Loucy (cell line): ENCODE results near the gene C16orf74.
A peak's percentile ranks its signal among the peaks of the same experiment; 100 is the strongest.

ENCODE experiments used
- H2AFZ ChIP-seq: fragments of 200-600 bp; sonication (generic); 2 replicates; pipeline ENCODE4 v1.6.0; 2016; ENCODE audit warnings: antibody characterized with exemption, mild to moderate bottlenecking, low read length, moderate library complexity
- H3F3A ChIP-seq: fragments of 200-600 bp; 2 replicates; pipeline ENCODE4 v1.6.0; 2016; ENCODE audit warnings: antibody characterized with exemption, low read depth, mild to moderate bottlenecking
- H3K27me3 ChIP-seq: fragments of 200-600 bp; sonication (generic); 2 replicates; pipeline ENCODE4 v1.6.1; 2014; ENCODE audit warnings: low read length, mild to moderate bottlenecking; ENCODE audit not compliant: insufficient read depth, poor library complexity, severe bottlenecking
- H3K36me3 ChIP-seq: fragments of 200-600 bp; sonication (generic); 2 replicates; pipeline ENCODE4 v1.6.1; 2016; ENCODE audit warnings: low read length; ENCODE audit not compliant: insufficient read depth
- H3K4me1 ChIP-seq: fragments of 200-600 bp; sonication (generic); 2 replicates; pipeline ENCODE4 v1.5.1; 2014; ENCODE audit warnings: low read length, mild to moderate bottlenecking; ENCODE audit not compliant: insufficient read depth, poor library complexity, severe bottlenecking
- H3K4me2 ChIP-seq: fragments of 200-600 bp; sonication (generic); 2 replicates; pipeline ENCODE4 v1.6.0; 2014; ENCODE audit warnings: antibody characterized with exemption, low read length, low read depth, mild to moderate bottlenecking; ENCODE audit not compliant: poor library complexity, severe bottlenecking
- H3K4me3 ChIP-seq: fragments of 200-600 bp; sonication (generic); 2 replicates; pipeline ENCODE4 v1.5.1; 2014; ENCODE audit warnings: low read length, mild to moderate bottlenecking, mixed read lengths; ENCODE audit not compliant: poor library complexity, severe bottlenecking
- H3K79me2 ChIP-seq: fragments of 200-600 bp; sonication (generic); 2 replicates; pipeline ENCODE4 v1.6.1; 2014; ENCODE audit warnings: low read length; ENCODE audit not compliant: insufficient read depth
- H3K9ac ChIP-seq: fragments of 200-600 bp; sonication (generic); 2 replicates; pipeline ENCODE4 v1.6.0; 2014; ENCODE audit warnings: mild to moderate bottlenecking, low read depth, low read length, moderate library complexity; ENCODE audit not compliant: poor library complexity, severe bottlenecking
- H3K9me2 ChIP-seq: fragments of 200-600 bp; sonication (generic); replicated peaks from 2 replicates; pipeline ENCODE4 v1.6.1; 2016; ENCODE audit warnings: low read depth, low read length, mixed read lengths
- H3K9me3 ChIP-seq: fragments of 200-600 bp; sonication (generic); 2 replicates; pipeline ENCODE4 v1.6.1; 2014; ENCODE audit warnings: mild to moderate bottlenecking, antibody characterized with exemption, low read length, low read depth; ENCODE audit not compliant: insufficient read depth
- H4K20me1 ChIP-seq: fragments of 200-600 bp; sonication (generic); 2 replicates; pipeline ENCODE4 v1.6.0; 2014; ENCODE audit warnings: antibody characterized with exemption, low read length, mild to moderate bottlenecking; ENCODE audit not compliant: insufficient read depth, poor library complexity, severe bottlenecking
- EZH2phosphoT487 ChIP-seq: fragments of 200-600 bp; IDR thresholded peaks from 2 replicates; pipeline ENCODE4 v1.6.1; 2018; ENCODE audit warnings: antibody characterized with exemption, mild to moderate bottlenecking, moderate library complexity, borderline replicate concordance
- TF ChIP-seq, protein P1 (sequence below): fragments of 200-600 bp; sonication (generic); conservative IDR thresholded peaks from 2 replicates; pipeline ENCODE4 v1.5.1; 2014; ENCODE audit warnings: mild to moderate bottlenecking, antibody characterized with exemption, low read length

The C16orf74 gene

DNA sequence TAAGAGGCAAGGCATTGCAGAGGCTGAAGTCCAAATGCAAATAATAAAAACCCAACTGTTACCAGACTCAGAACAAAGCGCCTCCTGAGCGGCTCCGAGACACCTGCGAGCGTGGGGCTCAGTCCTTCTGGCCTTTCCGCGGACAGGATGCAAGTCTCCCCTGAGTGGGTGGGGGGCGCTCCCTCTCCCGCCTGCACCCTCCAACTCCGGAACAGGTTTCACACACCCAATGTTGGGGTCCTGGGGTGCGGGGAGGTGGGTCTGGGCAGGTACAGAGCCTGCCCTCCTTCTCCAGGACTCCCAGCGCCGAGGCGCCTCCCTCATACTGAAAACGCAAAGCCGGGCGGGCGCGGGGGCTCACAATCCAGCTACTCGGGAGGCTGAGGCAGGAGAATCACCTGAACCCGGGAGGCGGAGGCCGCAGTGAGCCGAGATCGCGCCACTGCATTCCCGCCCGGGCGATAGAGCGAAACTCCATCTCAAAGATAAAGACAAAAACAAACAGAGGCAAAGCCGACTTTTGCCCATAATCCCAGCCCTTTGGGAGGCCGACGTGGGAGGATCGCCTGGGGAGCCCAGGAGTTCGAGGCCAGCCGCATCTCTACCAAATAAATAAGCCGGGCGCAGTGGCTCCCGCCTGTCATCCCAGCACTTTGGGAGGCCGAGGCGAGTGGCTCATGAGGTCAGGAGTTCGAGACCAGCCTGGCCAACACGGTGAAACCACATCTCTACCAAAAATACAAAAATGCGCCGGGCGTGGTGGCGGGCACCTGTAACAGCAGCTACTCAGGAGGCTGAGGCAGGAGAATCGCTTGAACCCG is 63.0 kb downstream of the C16orf74 start:
- H3K4me3 ChIP-seq: peak overlapping the region; percentile 96
- peak overlapping the region; percentile 85 for H3K9ac ChIP-seq
- H3K79me2 ChIP-seq: peaks cover 54% of the 10 kb centered on the region
- no peaks in the 10 kb centered on the region for H3K9me2 ChIP-seq
- peak overlapping the region; percentile 87 for H3K4me2 ChIP-seq
- no peak overlapping the region; the same call in 1 of the 2 replicates for H2AFZ ChIP-seq
- TF ChIP-seq, protein P1, sequence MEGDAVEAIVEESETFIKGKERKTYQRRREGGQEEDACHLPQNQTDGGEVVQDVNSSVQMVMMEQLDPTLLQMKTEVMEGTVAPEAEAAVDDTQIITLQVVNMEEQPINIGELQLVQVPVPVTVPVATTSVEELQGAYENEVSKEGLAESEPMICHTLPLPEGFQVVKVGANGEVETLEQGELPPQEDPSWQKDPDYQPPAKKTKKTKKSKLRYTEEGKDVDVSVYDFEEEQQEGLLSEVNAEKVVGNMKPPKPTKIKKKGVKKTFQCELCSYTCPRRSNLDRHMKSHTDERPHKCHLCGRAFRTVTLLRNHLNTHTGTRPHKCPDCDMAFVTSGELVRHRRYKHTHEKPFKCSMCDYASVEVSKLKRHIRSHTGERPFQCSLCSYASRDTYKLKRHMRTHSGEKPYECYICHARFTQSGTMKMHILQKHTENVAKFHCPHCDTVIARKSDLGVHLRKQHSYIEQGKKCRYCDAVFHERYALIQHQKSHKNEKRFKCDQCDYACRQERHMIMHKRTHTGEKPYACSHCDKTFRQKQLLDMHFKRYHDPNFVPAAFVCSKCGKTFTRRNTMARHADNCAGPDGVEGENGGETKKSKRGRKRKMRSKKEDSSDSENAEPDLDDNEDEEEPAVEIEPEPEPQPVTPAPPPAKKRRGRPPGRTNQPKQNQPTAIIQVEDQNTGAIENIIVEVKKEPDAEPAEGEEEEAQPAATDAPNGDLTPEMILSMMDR: no peak
- TF ChIP-seq EZH2phosphoT487: no peak
- H3F3A ChIP-seq: no peaks in the 10 kb centered on the region
- peaks cover 20% of the 10 kb centered on the region for H3K4me1 ChIP-seq
- no peaks in the 10 kb centered on the region for H3K27me3 ChIP-seq
- no peaks in the 10 kb centered on the region for H3K9me3 ChIP-seq
- H4K20me1 ChIP-seq: peaks cover 16% of the 10 kb centered on the region
- H3K36me3 ChIP-seq: peaks cover 2% of the 10 kb centered on the region; the same call in 1 of the 2 replicates

DNA sequence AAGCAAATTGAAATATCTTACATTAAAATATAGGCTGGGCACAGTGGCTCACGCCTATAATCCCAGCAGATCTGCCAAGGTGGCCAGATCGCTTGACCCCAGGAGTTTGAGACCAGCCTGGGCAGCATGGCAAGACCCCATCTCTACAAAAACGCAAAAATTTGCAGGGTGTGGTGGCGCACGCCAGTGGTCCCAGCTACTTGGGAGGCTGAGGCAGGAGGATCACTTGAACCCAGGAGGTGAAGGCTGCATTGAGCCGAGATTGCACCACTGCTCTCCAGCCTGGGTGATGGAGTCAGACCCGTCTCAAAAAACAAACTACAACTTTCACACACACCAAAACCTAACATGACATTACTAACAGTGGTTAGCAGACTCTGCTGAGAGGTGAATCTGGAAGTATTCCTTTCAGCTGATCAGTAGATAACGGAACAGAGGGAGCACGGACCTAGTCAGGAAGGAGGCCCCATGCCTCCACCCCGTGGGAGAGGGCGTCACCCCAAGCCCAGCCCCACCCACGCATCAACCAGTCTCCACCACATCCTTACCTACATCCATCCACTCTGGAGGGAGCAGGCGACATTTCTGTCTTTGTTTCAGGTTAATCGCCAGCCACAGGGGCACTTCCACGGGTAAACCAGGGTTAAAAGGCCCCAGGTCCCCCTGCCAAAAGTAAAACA is 63.8 kb downstream of the C16orf74 start:
- Histone ChIP-seq H3F3A (no peaks in the 10 kb centered on the region), H3K4me1 (peaks cover 20% of the 10 kb centered on the region), H3K27me3 (no peaks in the 10 kb centered on the region), H3K4me3 (peak overlapping the region; percentile 96), H3K9me3 (no peaks in the 10 kb centered on the region), H3K9me2 (no peaks in the 10 kb centered on the region), H4K20me1 (peaks cover 16% of the 10 kb centered on the region), H3K4me2 (peak overlapping the region; percentile 87), H3K9ac (peak overlapping the region; percentile 85), H2AFZ (no peak overlapping the region), H3K79me2 (peaks cover 62% of the 10 kb centered on the region), H3K36me3 (peaks cover 2% of the 10 kb centered on the region; the same call in 1 of the 2 replicates)
- no peak for TF ChIP-seq EZH2phosphoT487
- TF ChIP-seq, protein P1: no peak

DNA sequence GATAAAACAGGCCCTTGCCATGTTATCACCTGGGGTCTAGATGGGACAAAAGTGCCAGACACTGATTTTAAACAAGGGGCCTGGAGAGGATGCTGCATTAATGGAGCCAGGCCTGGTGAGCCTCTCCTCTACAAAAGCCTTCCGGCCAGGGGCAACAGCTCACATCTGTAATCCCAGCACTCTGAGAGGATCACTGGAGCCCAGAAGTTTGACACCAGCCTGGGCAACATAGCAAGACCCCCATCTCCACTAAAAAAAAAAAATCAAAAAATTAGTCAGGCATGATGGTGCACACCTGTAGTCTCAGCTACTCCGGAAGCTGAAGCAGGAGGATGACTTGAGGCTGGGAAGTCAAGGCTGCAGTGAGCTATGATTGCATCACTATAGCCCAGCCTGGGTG is 65.6 kb downstream of the C16orf74 start:
- H3K9ac ChIP-seq: no peak overlapping the region
- peaks cover 62% of the 10 kb centered on the region for H3K79me2 ChIP-seq
- no peak for TF ChIP-seq EZH2phosphoT487
- TF ChIP-seq, protein P1: no peak
- H3K27me3 ChIP-seq: no peaks in the 10 kb centered on the region
- no peaks in the 10 kb centered on the region for H3F3A ChIP-seq
- no peak overlapping the region for H3K4me3 ChIP-seq
- H2AFZ ChIP-seq: no peak overlapping the region
- H3K4me1 ChIP-seq: peaks cover 20% of the 10 kb centered on the region
- peak overlapping the region; percentile 87 for H3K4me2 ChIP-seq
- peaks cover 18% of the 10 kb centered on the region; the same call in 1 of the 2 replicates for H3K36me3 ChIP-seq
- H3K9me2 ChIP-seq: no peaks in the 10 kb centered on the region
- peaks cover 16% of the 10 kb centered on the region for H4K20me1 ChIP-seq
- H3K9me3 ChIP-seq: no peaks in the 10 kb centered on the region
